Measurements from ENCODE around the gene VPS45.

The VPS45 gene

GRCh38 chr1:150076985-150077384 is 9.4 kb downstream of the VPS45 start:
- no peak overlapping the region for H3K4me3 ChIP-seq (ENCODE audit: low read depth, low read length)

DNA sequence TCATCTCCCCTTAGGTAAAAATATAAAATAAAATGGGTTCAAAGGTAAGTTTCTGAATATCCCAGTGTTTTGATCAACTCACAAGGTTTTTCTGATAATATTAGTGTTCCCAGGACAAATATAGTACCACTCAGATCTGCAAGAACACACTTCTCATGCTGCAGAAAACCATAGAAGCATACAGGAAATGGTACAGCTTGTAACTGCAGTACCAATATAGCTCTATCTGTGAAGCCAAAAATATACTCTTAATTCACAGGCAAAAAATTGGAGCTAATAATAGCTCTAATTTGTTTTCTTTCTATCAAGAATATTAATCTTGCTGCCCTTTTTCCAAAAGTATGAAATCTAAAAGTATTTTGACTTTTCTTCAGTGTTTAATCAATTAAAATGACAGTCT is 13.2 kb downstream of the VPS45 start:
- no peak for DNase-seq
- Histone ChIP-seq H3K9me3 (no peaks in the 10 kb centered on the region), H3K4me1 (no peaks in the 10 kb centered on the region), H3K4me3 (ENCODE audit: low read depth, low read length) (no peak overlapping the region), H3K27me3 (no peaks in the 10 kb centered on the region), H3K36me3 (peaks cover 38% of the 10 kb centered on the region)
- TF ChIP-seq, protein P1, sequence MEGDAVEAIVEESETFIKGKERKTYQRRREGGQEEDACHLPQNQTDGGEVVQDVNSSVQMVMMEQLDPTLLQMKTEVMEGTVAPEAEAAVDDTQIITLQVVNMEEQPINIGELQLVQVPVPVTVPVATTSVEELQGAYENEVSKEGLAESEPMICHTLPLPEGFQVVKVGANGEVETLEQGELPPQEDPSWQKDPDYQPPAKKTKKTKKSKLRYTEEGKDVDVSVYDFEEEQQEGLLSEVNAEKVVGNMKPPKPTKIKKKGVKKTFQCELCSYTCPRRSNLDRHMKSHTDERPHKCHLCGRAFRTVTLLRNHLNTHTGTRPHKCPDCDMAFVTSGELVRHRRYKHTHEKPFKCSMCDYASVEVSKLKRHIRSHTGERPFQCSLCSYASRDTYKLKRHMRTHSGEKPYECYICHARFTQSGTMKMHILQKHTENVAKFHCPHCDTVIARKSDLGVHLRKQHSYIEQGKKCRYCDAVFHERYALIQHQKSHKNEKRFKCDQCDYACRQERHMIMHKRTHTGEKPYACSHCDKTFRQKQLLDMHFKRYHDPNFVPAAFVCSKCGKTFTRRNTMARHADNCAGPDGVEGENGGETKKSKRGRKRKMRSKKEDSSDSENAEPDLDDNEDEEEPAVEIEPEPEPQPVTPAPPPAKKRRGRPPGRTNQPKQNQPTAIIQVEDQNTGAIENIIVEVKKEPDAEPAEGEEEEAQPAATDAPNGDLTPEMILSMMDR (IDR thresholded peaks at IDR 0.05; ENCODE audit: low read depth, low read length): no peak

More at GRCh38 chr1:150076985-150077384, 9.4 kb downstream of the VPS45 start:
- no peaks in the 10 kb centered on the region for H3K9me3 ChIP-seq
- no peak for DNase-seq
- peaks cover 34% of the 10 kb centered on the region for H3K36me3 ChIP-seq
- no peaks in the 10 kb centered on the region for H3K27me3 ChIP-seq
- H3K4me1 ChIP-seq: no peaks in the 10 kb centered on the region
- TF ChIP-seq, protein P1 (IDR thresholded peaks at IDR 0.05; ENCODE audit: low read depth, low read length): no peak

GRCh38 chr1:150082494-150082893 is 14.9 kb downstream of the VPS45 start:
- Histone ChIP-seq H3K27me3 (no peaks in the 10 kb centered on the region), H3K4me3 (ENCODE audit: low read depth, low read length) (no peak overlapping the region), H3K4me1 (no peaks in the 10 kb centered on the region), H3K36me3 (peaks cover 34% of the 10 kb centered on the region), H3K9me3 (no peaks in the 10 kb centered on the region)
- TF ChIP-seq, protein P1 (IDR thresholded peaks at IDR 0.05; ENCODE audit: low read depth, low read length): no peak
- DNase-seq: no peak

DNA sequence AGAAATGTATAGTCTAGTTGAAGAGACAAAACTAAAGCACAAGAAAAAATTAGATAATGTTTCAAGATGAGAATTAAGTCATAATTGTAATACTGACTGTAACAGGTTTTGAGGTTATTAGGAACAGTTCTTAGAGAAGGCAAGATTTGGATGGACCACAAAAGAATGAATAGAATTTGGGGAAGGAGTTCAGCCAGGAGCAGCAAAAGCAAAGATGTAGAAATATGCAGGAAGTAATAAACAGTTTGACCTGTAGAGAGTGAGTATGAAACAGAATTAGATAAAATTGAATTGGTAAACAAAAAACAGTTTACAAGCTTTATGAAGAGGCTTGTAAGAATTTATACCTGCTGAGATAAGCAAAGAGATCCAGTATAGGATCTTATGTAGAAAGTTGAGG is 16.3 kb downstream of the VPS45 start:
- Histone ChIP-seq H3K4me1 (no peaks in the 10 kb centered on the region), H3K36me3 (peaks cover 25% of the 10 kb centered on the region), H3K9me3 (no peaks in the 10 kb centered on the region), H3K4me3 (ENCODE audit: low read depth, low read length) (no peak overlapping the region), H3K27me3 (no peaks in the 10 kb centered on the region)
- TF ChIP-seq, protein P1 (IDR thresholded peaks at IDR 0.05; ENCODE audit: low read depth, low read length): no peak
- no peak for DNase-seq

GRCh38 chr1:150085406-150085805 is 17.8 kb downstream of the VPS45 start:
- TF ChIP-seq, protein P1 (IDR thresholded peaks at IDR 0.05; ENCODE audit: low read depth, low read length): no peak
- H3K27me3 ChIP-seq: no peaks in the 10 kb centered on the region
- peaks cover 19% of the 10 kb centered on the region for H3K36me3 ChIP-seq
- no peaks in the 10 kb centered on the region for H3K9me3 ChIP-seq
- DNase-seq: no peak
- no peak overlapping the region for H3K4me3 ChIP-seq (ENCODE audit: low read depth, low read length)
- no peaks in the 10 kb centered on the region for H3K4me1 ChIP-seq

GRCh38 chr1:150087415-150087814 is 19.8 kb downstream of the VPS45 start:
- TF ChIP-seq, protein P1 (IDR thresholded peaks at IDR 0.05; ENCODE audit: low read depth, low read length): no peak
- Histone ChIP-seq H3K4me3 (ENCODE audit: low read depth, low read length) (no peak overlapping the region), H3K27me3 (no peaks in the 10 kb centered on the region), H3K9me3 (no peaks in the 10 kb centered on the region), H3K4me1 (no peaks in the 10 kb centered on the region), H3K36me3 (peaks cover 11% of the 10 kb centered on the region)
- DNase-seq: no peak

Data from BE2C (cell line).